ENCODE data around the gene UPK1A.

Gene UPK1A

GRCh38 chr19:35666251-35666913 lies at the start of gene UPK1A:
UPK1A (plus strand) TSS chr19:35666517; CDS start chr19:35666813, 296 bp downstream.
- Mint-ChIP-seq H3K27me3 (ENCODE audit: low read depth) (peaks cover 21% of the 10 kb centered on the region), H3K9me3 (no peaks in the 10 kb centered on the region), H3K4me1 (no peaks in the 10 kb centered on the region), H3K4me3 (no peak within 1 kb of the TSS), H3K36me3 (ENCODE audit: low read depth) (peaks cover 27% of the 10 kb centered on the region), H3K27ac (no peak within 1 kb of the TSS)
- TF ChIP-seq CTCF (IDR thresholded peaks at IDR 0.05; ENCODE audit: unreplicated experiment in 3 of 3): no peak

GRCh38 chr19:35618857-35619256 lies 47.5 kb upstream of the UPK1A start:
- Mint-ChIP-seq H3K4me3 (peak overlapping the region in 1 of 3 experiments; percentile 32), H3K36me3 (ENCODE audit: low read depth) (peaks cover 9% of the 10 kb centered on the region), H3K9me3 (no peaks in the 10 kb centered on the region), H3K27me3 (ENCODE audit: low read depth) (no peaks in the 10 kb centered on the region), H3K27ac (no peak overlapping the region), H3K4me1 (no peaks in the 10 kb centered on the region)
- TF ChIP-seq CTCF (IDR thresholded peaks at IDR 0.05; ENCODE audit: unreplicated experiment in 3 of 3): no peak

- no peaks in the 10 kb centered on the region for H3K9me3 Mint-ChIP-seq
- no peak overlapping the region for H3K27ac Mint-ChIP-seq
- H3K4me1 Mint-ChIP-seq: no peaks in the 10 kb centered on the region
- H3K4me3 Mint-ChIP-seq: no peak overlapping the region
- H3K36me3 Mint-ChIP-seq (ENCODE audit: low read depth): peaks cover 9% of the 10 kb centered on the region
- no peak for TF ChIP-seq CTCF (IDR thresholded peaks at IDR 0.05; ENCODE audit: unreplicated experiment in 3 of 3)
- H3K27me3 Mint-ChIP-seq (ENCODE audit: low read depth): no peaks in the 10 kb centered on the region
These were observed 46.9 kb upstream of the UPK1A start for GRCh38 chr19:35619290-35619923.

- Mint-ChIP-seq H3K27ac (no peak overlapping the region), H3K4me1 (no peaks in the 10 kb centered on the region), H3K27me3 (ENCODE audit: low read depth) (no peaks in the 10 kb centered on the region), H3K4me3 (no peak overlapping the region), H3K9me3 (no peaks in the 10 kb centered on the region), H3K36me3 (ENCODE audit: low read depth) (peaks cover 9% of the 10 kb centered on the region)
- no peak for TF ChIP-seq CTCF (IDR thresholded peaks at IDR 0.05; ENCODE audit: unreplicated experiment in 3 of 3)
These were observed 46.3 kb upstream of the UPK1A start for GRCh38 chr19:35620001-35620400.

GRCh38 chr19:35621708-35622107 lies 44.6 kb upstream of the UPK1A start:
- H3K4me1 Mint-ChIP-seq: no peaks in the 10 kb centered on the region
- H3K27ac Mint-ChIP-seq: no peak overlapping the region
- H3K27me3 Mint-ChIP-seq (ENCODE audit: low read depth): no peaks in the 10 kb centered on the region
- no peak for TF ChIP-seq CTCF (IDR thresholded peaks at IDR 0.05; ENCODE audit: unreplicated experiment in 3 of 3)
- H3K36me3 Mint-ChIP-seq (ENCODE audit: low read depth): peaks cover 3% of the 10 kb centered on the region
- no peaks in the 10 kb centered on the region for H3K9me3 Mint-ChIP-seq
- H3K4me3 Mint-ChIP-seq: no peak overlapping the region

GRCh38 chr19:35622750-35623149 lies 43.6 kb upstream of the UPK1A start:
- no peak for TF ChIP-seq CTCF (IDR thresholded peaks at IDR 0.05; ENCODE audit: unreplicated experiment in 3 of 3)
- no peaks in the 10 kb centered on the region for H3K4me1 Mint-ChIP-seq

More at GRCh38 chr19:35622750-35623149, 43.6 kb upstream of the UPK1A start:
- no peaks in the 10 kb centered on the region for H3K9me3 Mint-ChIP-seq
- no peak overlapping the region for H3K4me3 Mint-ChIP-seq
- peaks cover 3% of the 10 kb centered on the region for H3K36me3 Mint-ChIP-seq (ENCODE audit: low read depth)
- no peaks in the 10 kb centered on the region for H3K27me3 Mint-ChIP-seq (ENCODE audit: low read depth)
- H3K27ac Mint-ChIP-seq: no peak overlapping the region

All from nephron (organoid).